Pulmonary artery endothelial cell (primary cell): ENCODE measurements around the gene LRRC26. TPM values are rescaled to one million over a fixed set of nuclear protein-coding genes. Genes with fewer than 3 reads are reported as not detected.

Experiments
- DNase-seq: peaks from one replicate; pipeline ENCODE4 v3.0.0-alpha.2; 2011; ENCODE audit warnings: low read depth, low spot score
- total RNA-seq: library from RNA; depleted of rRNA; stranded (reverse); fragments of >200 nt; gene quantifications from 2 replicates; pipeline ENCODE4 v1.2.3, GENCODE V29; 2014

LRRC26 gene
- total RNA-seq, 1 donor from 2014 or later, result not detected

DNA sequence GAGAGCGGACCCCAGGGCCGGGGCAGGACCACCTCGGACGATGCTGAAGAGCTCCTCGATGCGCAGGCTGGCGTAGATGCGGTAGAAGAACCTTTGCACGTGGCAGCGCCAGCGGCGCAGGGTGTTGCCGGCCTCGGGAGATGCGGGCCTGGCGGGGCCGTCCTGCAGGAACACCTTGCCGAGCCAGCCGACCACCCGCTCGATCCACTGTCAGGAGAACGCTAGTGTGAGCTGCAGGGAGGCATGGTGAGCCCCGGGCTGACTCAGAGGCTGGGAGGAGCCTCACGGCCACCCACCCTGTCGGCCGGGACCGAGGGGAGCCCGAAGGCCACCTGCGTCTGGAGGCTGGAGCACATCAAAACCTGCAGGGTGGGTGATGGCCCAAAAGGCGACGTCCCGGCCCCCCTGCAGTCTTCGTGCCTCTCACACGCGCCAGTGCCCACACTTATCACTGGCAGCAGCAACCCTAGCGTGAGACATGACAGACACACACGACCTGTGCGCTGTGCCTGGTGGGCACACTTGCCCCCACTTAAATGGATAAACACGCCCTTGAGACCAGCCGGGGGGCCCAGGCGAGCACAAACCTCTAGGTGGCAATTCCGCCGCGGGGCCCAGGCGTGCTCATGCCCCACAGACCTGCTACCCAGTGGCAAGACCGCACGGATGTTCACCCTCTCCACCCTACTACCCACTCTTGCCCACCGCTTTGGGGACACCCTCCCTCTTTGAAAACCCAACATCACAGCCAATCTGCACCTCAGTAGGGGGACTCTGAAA, 15.2 kb upstream of the LRRC26 start:
- no peak for DNase-seq

DNA sequence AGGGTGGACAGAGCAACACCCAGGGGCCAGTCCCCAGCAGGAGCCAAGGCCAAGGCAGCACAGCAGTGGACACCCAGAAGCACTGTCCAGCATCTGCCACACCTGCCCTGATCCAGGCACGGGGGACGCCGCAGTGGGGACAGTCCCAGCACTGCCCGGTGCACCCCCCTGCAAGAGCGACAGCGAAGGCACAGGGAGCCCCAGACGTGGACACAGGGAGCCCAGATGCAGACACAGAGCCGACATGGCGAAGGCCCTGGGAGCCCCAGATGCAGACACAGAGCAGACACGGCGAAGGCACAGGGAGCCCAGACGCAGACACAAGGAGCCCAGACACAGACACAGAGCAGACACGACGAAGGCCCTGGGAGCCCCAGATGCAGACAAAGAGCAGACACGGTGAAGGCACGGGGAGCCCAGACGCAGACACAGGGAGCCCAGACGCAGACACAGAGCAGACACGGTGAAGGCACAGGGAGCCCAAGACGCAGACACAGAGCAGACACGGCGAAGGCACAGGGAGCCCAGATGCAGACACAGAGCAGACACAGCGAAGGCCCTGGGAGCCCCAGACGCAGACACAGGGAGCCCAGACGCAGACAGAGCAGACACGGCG, 14.2 kb upstream of the LRRC26 start:
- DNase-seq, result no peak

- DNase-seq, result no peak
These were observed 13.0 kb upstream of the LRRC26 start for GRCh38 chr9:137182836-137183235.

- no peak for DNase-seq
These were observed 11.8 kb upstream of the LRRC26 start for GRCh38 chr9:137181680-137182079.

DNA sequence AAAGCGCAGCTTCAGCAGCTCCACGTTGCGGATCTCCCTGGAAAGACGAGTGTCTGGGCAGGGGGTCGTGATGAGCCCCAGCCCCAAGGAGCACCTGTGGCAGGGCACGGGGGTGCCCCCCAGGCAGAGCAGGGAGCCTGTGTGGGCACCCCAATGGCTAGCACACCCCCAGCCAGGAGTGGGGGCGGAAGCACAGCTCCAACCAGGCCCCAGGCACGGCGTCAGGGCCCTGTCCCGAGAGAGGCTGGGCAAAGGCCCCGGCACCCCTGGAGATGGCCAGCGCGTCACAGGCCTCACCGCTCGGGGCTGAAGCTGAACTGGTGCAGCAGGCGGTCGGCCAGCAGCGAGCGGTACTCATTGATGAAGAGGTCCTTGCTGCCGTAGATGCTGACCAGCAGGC, 10.6 kb upstream of the LRRC26 start:
- DNase-seq, result no peak

GRCh38 chr9:137179761-137180160, 9.9 kb upstream of the LRRC26 start:
- no peak for DNase-seq

DNA sequence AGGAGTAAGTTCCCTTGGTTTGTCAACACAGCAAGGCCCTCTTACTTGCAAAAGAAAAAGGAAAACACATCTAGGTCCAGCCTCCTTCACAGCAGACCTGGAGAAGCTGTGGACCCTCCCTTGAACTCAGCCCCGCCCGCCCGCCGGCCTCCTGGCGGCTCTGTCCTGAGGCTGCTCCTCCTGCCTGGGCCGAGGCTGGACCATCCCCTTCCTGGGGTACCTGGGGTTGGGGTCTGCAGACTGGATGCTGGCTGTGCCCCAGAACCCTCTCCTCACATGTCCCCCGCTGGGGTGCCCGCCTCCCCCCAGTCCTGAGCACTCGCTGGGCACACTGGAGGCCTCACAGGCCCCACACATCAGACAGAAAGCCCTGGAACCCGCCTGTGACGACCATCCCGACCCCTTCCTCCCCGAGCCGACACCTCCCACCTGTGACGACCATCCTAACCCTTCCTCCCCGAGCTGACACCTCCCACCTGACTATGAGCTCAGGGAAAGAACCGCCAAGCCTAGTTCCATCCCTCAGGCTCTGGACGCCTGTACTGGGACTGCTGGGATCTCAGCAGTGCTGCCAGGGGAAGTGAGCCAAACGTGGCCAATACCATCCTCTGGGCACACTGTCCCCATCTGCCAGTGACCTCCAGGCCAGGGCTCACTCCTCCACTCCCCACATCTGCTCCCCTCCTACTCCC, 9.2 kb upstream of the LRRC26 start:
- DNase-seq, result no peak

DNA sequence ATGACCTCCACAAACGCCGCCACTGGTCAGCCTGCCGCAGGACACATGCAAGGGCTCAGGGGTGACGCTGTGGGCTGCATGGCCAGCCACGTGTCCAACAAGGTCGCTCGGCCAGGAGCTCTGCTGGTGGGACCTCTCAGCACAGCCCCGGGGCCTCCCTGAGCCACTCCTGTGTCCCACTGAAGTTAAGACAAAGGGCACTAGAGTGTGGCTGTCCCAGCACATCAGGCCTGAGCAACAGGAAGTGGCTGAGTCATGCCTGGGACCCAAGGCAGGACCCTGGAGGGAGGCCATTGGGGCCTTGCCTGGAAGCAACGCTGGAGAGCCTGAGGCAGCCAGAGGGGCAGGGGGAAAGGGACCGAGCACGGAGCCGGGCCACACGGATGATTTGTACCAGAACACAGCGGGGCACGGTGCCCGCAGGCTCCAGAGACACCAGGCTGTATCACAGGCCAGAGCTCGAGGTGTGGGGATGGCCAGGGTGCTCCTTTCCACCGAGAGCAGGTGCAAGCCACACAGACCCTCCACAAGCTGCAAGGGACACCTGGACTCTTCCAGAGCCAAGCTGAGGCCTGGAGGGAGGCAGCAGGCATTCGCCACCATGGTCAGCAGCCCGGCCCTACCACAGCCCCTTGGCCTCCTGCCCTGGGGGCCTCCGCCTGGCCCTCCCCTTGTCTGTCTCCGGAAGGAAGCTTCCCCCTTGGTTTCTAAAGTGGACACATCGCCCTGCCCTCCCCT, 8.5 kb upstream of the LRRC26 start:
- no peak for DNase-seq

GRCh38 chr9:137176302-137177182, 6.7 kb upstream of the LRRC26 start:
- no peak for DNase-seq

DNA sequence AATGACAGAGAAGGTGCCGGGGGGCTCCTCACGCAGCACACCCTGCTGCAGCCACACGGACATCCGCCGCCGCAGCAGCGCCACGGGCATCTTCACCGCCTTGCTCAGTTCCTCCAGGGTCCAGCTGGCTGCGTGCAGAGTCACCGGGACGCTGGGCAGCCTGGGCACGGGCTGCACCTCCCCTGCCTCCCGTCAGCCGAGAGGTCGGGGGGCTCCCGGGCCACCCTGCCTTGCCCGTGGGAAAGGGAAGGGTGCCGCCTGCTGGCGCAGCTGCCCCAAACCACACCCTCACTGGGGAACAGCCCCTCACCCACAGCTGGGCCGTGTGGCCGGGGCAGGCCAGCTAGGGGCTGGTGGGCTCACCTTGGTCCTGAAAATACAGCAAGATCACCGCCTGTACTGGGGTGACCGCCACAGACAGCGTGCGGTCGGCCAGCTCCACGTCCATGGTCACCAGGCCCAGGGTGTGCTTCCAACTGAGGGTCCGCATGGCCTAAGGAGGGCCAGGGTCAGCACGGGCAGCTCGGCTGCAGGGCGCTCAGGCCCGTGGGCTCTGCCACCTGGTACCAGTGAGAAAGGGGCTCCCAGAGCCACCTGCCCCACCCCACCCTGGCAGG, 5.6 kb upstream of the LRRC26 start:
- no peak for DNase-seq

GRCh38 chr9:137174722-137175293, 5.0 kb upstream of the LRRC26 start:
- DNase-seq, result no peak

DNA sequence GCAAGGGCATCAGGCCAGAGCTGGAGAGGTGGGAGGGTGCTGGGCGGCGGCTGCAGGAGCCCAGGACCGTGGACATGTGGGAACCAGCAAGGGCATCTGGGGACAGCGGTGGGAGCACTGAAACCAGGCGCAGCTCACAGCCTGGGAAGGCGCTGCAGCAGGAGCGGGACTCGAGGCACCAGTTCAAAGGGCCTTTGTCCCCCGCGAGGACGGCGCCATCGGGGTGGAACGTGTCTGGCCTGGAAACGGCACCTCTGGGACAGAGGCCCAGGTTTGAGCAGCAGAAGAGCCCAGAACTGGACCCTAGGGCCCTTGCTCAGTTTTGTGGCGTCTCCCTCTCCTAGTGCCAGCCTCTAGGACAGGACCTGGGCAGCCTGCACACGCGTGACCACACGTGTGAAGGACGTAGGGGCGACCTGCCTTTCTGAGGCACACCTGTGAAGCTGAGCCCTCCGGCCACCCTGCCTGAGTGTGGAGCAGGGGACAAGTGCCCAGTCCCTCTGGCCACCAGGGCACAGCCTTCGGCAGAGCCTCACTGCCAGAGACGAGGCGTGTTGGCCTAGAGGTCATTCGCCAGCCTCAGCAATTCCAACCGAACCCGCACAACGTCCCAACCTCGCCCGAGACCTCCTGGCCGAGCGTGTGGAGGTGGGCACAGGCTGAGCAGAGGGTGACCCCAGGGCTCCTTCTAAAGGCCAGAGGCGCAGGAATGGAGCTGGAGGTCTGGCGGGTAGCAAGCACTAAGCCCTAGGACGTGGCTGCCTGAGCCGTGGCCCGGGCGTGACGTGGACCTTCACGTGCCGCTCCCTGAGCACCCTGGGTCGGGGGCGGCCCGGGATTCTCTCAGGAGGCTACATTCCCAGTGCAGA, 4.2 kb upstream of the LRRC26 start:
- no peak for DNase-seq

- no peak for DNase-seq
These were observed 3.3 kb upstream of the LRRC26 start for GRCh38 chr9:137172901-137173795.

GRCh38 chr9:137171149-137171900, 1.5 kb upstream of the LRRC26 start:
- no peak for DNase-seq

DNA sequence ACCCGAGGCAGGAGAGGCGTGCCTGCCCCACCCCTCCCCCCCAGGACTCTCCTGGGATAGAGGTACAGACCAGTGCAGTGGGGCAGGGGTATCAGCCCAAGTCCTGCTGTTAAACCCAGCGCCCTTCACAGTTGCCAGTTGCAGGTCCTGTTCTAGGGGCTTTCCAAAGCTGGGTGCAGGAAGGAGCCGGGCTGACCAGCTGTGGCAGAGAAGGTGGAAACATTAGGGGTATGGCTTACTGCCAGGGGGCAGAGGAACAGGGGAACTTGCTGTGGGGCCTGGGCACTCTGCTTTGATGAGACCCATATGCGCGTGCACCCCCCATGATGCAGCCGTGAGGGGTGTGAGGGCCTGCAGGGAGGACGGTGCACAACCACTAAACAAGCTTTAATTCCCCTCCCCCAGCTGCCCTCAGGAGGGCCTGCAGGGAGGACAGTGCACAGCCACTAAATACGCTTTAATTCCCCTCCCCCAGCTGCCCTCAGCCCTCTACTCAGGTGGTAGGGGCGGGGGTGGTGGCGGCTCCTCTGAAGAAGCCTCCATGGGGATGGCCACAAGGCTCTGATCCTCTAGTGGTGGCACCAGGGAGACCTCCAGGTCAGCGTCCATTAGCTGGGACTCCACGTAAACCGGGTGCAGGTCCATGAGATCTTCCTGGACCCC, 766 bp upstream of the LRRC26 start:
- DNase-seq, result no peak

DNA sequence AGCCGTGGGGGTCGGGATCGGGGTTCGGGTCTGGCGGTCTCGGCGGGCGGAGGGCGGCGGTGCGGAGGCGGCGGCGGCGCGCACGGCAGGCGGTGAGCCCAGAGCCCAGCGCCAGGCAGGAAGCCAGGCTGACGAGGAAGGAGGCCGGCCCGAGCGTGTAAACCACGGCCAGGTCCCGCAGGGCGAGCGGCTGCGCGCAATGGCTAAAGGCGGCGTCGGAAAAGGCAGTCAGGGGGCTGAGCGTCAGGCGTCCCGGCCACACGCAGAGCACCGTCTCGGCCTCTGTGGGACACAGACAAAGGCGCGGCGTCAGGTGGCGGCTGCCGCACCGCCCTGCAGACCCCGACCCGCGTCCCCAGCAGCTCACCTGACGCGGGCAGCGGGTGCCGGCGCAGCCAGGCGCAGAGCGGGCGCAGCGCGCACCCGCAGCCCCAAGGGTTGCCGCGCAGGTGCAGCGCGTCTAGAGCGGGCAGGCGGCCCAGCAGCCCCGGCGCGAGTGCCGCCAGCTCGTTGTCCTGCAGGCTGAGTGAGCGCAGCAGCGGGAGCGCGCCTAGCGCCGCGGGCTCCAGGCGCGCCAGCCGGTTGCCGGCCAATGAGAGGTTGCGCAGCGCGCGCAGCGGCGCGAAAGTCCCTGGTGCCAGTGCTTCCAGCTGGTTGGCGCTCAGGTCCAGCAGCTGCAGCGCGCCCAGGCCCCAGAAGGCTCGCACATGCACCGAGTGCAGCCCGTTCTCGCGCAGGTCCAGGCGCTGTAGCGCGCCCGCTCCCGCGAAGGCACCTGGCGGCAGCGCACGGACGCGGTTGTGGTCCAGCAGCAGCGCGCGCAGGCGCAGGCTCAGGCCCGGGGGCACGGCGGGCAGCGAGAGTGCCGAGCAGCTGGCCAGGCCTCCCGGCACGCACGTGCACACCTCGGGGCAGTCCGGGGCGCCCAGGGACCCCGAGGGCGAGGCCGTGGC, 671 bp downstream of the LRRC26 start:
- no peak for DNase-seq
